Uterus (tissue), 4 donors: ENCODE measurements around the gene LCN6. TPM values are rescaled to one million over a fixed set of nuclear protein-coding genes. Genes with fewer than 3 reads are reported as not detected.

ENCODE experiments used
- DNase-seq, 2 donors: peaks; one replicate each; pipeline ENCODE4 v3.0.0-alpha.2; 2019 to 2020
- H3K27ac ChIP-seq, 2 donors: fragments of 200-600 bp; sonication (generic); 1 replicate in 1 of 2; 2 replicates in 1 of 2; pipeline ENCODE4 v1.5.1; 2016 to 2018
- H3K27me3 ChIP-seq, 2 donors: fragments of 200-600 bp; sonication (generic); one replicate each; pipeline ENCODE4 v1.5.1; 2018 to 2019; ENCODE audit warnings: control low read depth in 1 of 2
- H3K36me3 ChIP-seq, 2 donors: fragments of 200-600 bp; sonication (generic); one replicate each; pipeline ENCODE4 v1.5.1; 2019; ENCODE audit warnings: control low read depth in 1 of 2
- H3K4me1 ChIP-seq, 2 donors: fragments of 200-600 bp; sonication (generic); one replicate each; pipeline ENCODE4 v1.5.1; 2018 to 2019; ENCODE audit warnings: control low read depth in 1 of 2
- H3K4me3 ChIP-seq, 2 donors: fragments of 200-600 bp; sonication (generic); 1 replicate in 1 of 2; 2 replicates in 1 of 2; pipeline ENCODE4 v1.5.1; 2018 to 2019; ENCODE audit warnings: mild to moderate bottlenecking in 1 of 2
- H3K9me3 ChIP-seq, 2 donors: fragments of 200-600 bp; sonication (generic); one replicate each; pipeline ENCODE4 v1.5.1; 2019; ENCODE audit warnings: control low read depth in 1 of 2
- POLR2A ChIP-seq, 2 donors: fragments of 450-650 bp; IDR thresholded peaks; one replicate each; pipeline ENCODE4 v1.6.1; 2016; ENCODE audit warnings: antibody characterized with exemption in 2 of 2, mild to moderate bottlenecking in 1 of 2, moderate library complexity in 1 of 2
- intact Hi-C: fragments of 100-400 bp; cut with DNase I; formaldehyde crosslinking; loops from one replicate; pipeline ENCODE4 v1.15.1; 2023; ENCODE audit warnings: low total_unique reads
- microRNA-seq: library from miRNA; unstranded; fragments of <30 nt; microRNA quantifications from one replicate; pipeline ENCODE4, GENCODE V29; 2016; ENCODE audit warnings: borderline microRNAs expressed, borderline replicate concordance
- small RNA-seq: library from RNA; depleted of rRNA; stranded (forward); fragments of <200 nt; gene quantifications from one replicate; pipeline ENCODE3, GENCODE V24; 2016
- total RNA-seq, 4 donors: library from RNA; depleted of rRNA in 3 of 4; stranded (reverse); fragments of >200 nt in 3 of 4; gene quantifications; one replicate each; pipeline versions ENCODE4 v1.1.0 to v1.2.4, GENCODE V29; 2014 to 2023
- TF ChIP-seq, protein P1 (sequence below), 4 experiments: fragments of 200-600 bp in 2 of 4; fragments of 450-650 bp in 2 of 4; sonication (generic) in 2 of 4; IDR thresholded peaks; one replicate each; pipeline ENCODE4 v1.5.1; 2016 to 2019; ENCODE audit warnings: antibody characterized with exemption in 4 of 4, mild to moderate bottlenecking in 2 of 4, moderate library complexity in 1 of 4
- donor health status: DM: yes; HTN: yes; CAD: no.

The LCN6 gene
- total RNA-seq, 4 donors from 2014 or later = 1.2 to 164 (median 89.7) TPM

GRCh38 chr9:136694163-136694871 lies 54.0 kb downstream of the LCN6 start:
- Histone ChIP-seq H3K9me3 (no peaks in the 10 kb centered on the region), H3K27me3 (no peaks in the 10 kb centered on the region), H3K4me1 (no peaks in the 10 kb centered on the region), H3K36me3 (no peaks in the 10 kb centered on the region), H3K4me3 (no peak overlapping the region), H3K27ac (no peak overlapping the region)
- no peak for TF ChIP-seq POLR2A (IDR thresholded peaks at IDR 0.05)
- TF ChIP-seq, protein P1, sequence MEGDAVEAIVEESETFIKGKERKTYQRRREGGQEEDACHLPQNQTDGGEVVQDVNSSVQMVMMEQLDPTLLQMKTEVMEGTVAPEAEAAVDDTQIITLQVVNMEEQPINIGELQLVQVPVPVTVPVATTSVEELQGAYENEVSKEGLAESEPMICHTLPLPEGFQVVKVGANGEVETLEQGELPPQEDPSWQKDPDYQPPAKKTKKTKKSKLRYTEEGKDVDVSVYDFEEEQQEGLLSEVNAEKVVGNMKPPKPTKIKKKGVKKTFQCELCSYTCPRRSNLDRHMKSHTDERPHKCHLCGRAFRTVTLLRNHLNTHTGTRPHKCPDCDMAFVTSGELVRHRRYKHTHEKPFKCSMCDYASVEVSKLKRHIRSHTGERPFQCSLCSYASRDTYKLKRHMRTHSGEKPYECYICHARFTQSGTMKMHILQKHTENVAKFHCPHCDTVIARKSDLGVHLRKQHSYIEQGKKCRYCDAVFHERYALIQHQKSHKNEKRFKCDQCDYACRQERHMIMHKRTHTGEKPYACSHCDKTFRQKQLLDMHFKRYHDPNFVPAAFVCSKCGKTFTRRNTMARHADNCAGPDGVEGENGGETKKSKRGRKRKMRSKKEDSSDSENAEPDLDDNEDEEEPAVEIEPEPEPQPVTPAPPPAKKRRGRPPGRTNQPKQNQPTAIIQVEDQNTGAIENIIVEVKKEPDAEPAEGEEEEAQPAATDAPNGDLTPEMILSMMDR (IDR thresholded peaks at IDR 0.05) = peak; percentile 36 to 53 (median 46)
- intact Hi-C loops = no loop called here
- DNase-seq = no peak

Small RNAs within 50 kb of the gene (microRNA-seq; reads per million reads assigned to microRNA genes)
- not detected for gene MIR6722

Small RNAs within 50 kb of the gene (small RNA-seq; reads per million reads assigned to genes)
- gene ATP6V1G1P3 (not detected), gene MIR6722 (not detected)

Other genes starting within 250 kb of the LCN6 start
- 100 to 1,000 TPM in 1 of 4 donors, 10 to 100 TPM in 3; 19.7 to 109 (median 35.6) TPM for gene NOTCH1, start 202.5 kb downstream of the LCN6 start, total RNA-seq
- gene EGFL7, start 85.6 kb downstream of the LCN6 start, total RNA-seq = 1,000 to 10,000 TPM in 1 of 4 donors, 100 to 1,000 TPM in 3; 119 to 1,791 (median 307) TPM
- 10 to 100 TPM; 22.7 to 45.1 (median 38.6) TPM for gene AGPAT2, start 61.1 kb downstream of the LCN6 start, total RNA-seq
- gene DIPK1B, start 36.0 kb downstream of the LCN6 start, total RNA-seq = 10 to 100 TPM in 3 of 4 donors, 1 to 10 TPM in 1; 3.2 to 26.3 (median 21.0) TPM
- gene LCN10, start 5.6 kb downstream of the LCN6 start, total RNA-seq = 10 to 100 TPM in 3 of 4 donors, under 1 TPM in 1; 0.55 to 81.4 (median 20.4) TPM
- gene LCN8, start 9.7 kb upstream of the LCN6 start, total RNA-seq = under 1 TPM in 1 of 4 donors, not detected in 3; 0.27 TPM
- gene LCN15, start 16.0 kb upstream of the LCN6 start, total RNA-seq = not detected
- gene TMEM141, start 42.8 kb upstream of the LCN6 start, total RNA-seq = 10 to 100 TPM in 3 of 4 donors, 1 to 10 TPM in 1; 3.5 to 48.9 (median 32.0) TPM
- 1 to 10 TPM in 2 of 4 donors, not detected in 2; 2.0 TPM for gene CCDC183, start 47.8 kb upstream of the LCN6 start, total RNA-seq
- gene RABL6, start 59.4 kb upstream of the LCN6 start, total RNA-seq = 10 to 100 TPM; 28.8 to 57.9 (median 39.6) TPM
- 1 to 10 TPM in 3 of 4 donors, not detected in 1; 1.3 to 3.6 (median 3.6) TPM for gene AJM1, start 94.0 kb upstream of the LCN6 start, total RNA-seq
- 10 to 100 TPM; 12.4 to 55.5 (median 31.4) TPM for gene PHPT1, start 100.9 kb upstream of the LCN6 start, total RNA-seq
- 1 to 10 TPM in 2 of 4 donors, under 1 TPM in 1, not detected in 1; 0.26 to 4.3 (median 4.2) TPM for gene MAMDC4, start 103.8 kb upstream of the LCN6 start, total RNA-seq
- 100 to 1,000 TPM in 3 of 4 donors, 10 to 100 TPM in 1; 75.6 to 244 (median 144) TPM for gene EDF1, start 117.8 kb upstream of the LCN6 start, total RNA-seq
- gene TRAF2, start 138.0 kb upstream of the LCN6 start, total RNA-seq = 10 to 100 TPM in 3 of 4 donors, under 1 TPM in 1; 0.88 to 22.1 (median 11.9) TPM
- 100 to 1,000 TPM in 1 of 4 donors, 10 to 100 TPM in 3; 67.4 to 111 (median 75.3) TPM for gene FBXW5, start 196.2 kb upstream of the LCN6 start, total RNA-seq
- gene C8G, start 196.7 kb upstream of the LCN6 start, total RNA-seq = not detected
- gene LCN12, start 203.7 kb upstream of the LCN6 start, total RNA-seq = 10 to 100 TPM in 2 of 4 donors, 1 to 10 TPM in 1, not detected in 1; 5.4 to 43.2 (median 10.3) TPM
- gene PTGDS, start 229.0 kb upstream of the LCN6 start, total RNA-seq = 100 to 1,000 TPM in 1 of 4 donors, 10 to 100 TPM in 3; 13.5 to 116 (median 58.8) TPM
- 1 to 10 TPM in 1 of 4 donors, under 1 TPM in 3; under 0.01 to 6.9 (median 0.54) TPM for gene LCNL1, start 234.5 kb upstream of the LCN6 start, total RNA-seq
- 10 to 100 TPM; 14.2 to 39.5 (median 18.8) TPM for gene PAXX, start 243.9 kb upstream of the LCN6 start, total RNA-seq
- 1 to 10 TPM in 2 of 4 donors, not detected in 2; 1.5 TPM for gene CLIC3, start 248.0 kb upstream of the LCN6 start, total RNA-seq